ENCODE data around the gene EYA3.
"Not testable (repeated sequence)": the region's sequence is repeated elsewhere in the genome, so short reads cannot be mapped to it uniquely, and the experiment has no call there.

EYA3 gene

GRCh38 chr1:28028873-28029654 is 59.3 kb downstream of the EYA3 start:
- DNase-seq (ENCODE audit: low spot score) = no peak

- no peak for DNase-seq (ENCODE audit: low spot score)
Observed at GRCh38 chr1:28027660-28028059, 60.8 kb downstream of the EYA3 start.

- DNase-seq (ENCODE audit: low spot score) = no peak
Observed at GRCh38 chr1:28027238-28027637, 61.2 kb downstream of the EYA3 start.

- no peak for DNase-seq (ENCODE audit: low spot score)
Observed at GRCh38 chr1:28026329-28026728, 62.1 kb downstream of the EYA3 start.

DNA sequence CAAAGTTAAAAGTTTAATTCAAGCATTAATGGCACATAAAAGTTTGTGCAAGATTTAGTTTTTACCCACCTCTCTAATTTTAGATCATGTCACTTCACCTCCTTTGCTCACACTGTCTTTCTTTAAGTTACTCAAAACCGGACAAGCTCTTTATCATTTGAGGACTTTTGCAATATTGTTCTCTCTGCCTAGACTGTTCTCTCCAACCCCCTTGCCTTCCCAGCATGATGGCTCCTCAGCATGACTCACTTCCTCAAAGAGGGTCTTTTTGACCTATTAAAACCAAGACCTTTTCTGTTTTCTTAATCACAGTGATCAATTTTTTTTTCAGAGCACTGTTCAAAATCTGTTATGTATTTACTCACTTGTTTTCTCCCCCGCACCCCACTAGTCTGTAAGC is 67.3 kb downstream of the EYA3 start:
- no peak for DNase-seq (ENCODE audit: low spot score)

- DNase-seq (ENCODE audit: low spot score) = no peak
Observed at GRCh38 chr1:28010969-28011368, 77.4 kb downstream of the EYA3 start.

DNA sequence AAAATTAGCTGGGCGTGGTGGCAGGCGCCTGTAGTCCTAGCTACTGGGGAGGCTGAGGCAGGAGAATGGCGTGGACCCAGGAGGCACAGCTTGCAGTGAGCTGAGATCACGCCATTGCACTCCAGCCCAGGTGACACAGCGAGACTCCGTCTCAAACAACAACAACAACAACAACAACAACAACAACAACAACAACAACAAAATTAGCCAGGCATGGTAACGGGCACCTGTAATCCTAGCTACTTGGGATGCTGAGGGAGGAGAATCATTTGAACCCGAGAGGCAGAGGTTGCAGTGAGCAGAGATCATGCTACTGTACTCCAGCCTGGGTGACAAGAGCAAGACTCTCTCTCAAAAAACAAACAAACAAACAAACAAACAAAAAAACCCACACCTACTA is 85.3 kb downstream of the EYA3 start:
- not testable (repeated sequence) for DNase-seq (ENCODE audit: low spot score)

GRCh38 chr1:28002600-28002999 is 85.8 kb downstream of the EYA3 start:
- DNase-seq (ENCODE audit: low spot score) = no peak

- no peak for DNase-seq (ENCODE audit: low spot score)
Observed at GRCh38 chr1:27999055-27999454, 89.4 kb downstream of the EYA3 start.

- DNase-seq (ENCODE audit: low spot score) = not testable (repeated sequence)
Observed at GRCh38 chr1:27994526-27994925, 93.9 kb downstream of the EYA3 start.

GRCh38 chr1:27994060-27994459 is 94.3 kb downstream of the EYA3 start:
- no peak for DNase-seq (ENCODE audit: low spot score)

GRCh38 chr1:27993241-27993640 is 95.2 kb downstream of the EYA3 start:
- DNase-seq (ENCODE audit: low spot score) = no peak

DNA sequence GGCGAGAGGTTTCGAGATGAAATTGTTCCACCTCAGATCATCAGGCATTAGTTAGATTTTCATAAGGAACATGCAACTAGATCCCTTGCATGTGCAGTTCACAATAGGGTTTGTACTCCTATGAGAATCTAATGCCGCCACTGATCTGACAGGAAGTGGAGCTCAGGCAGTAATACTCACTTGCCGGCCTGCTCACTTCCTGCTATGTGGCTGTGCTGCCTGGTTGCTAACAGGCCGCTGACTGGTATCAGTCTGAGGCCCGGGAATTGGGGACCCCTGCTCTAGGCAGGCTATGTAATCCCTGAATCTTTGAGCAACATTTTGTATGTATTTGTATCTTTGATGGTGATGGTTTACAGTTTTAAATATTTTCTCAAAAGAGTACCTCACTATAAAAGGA is 96.1 kb downstream of the EYA3 start:
- no peak for DNase-seq (ENCODE audit: low spot score)

GRCh38 chr1:27990920-27991537 is 97.4 kb downstream of the EYA3 start:
- no peak for DNase-seq (ENCODE audit: low spot score)

- no peak for DNase-seq (ENCODE audit: low spot score)
Observed at GRCh38 chr1:27981145-27981544, 107.3 kb downstream of the EYA3 start.

- no peak for DNase-seq (ENCODE audit: low spot score)
Observed at GRCh38 chr1:27980216-27980845, 108.1 kb downstream of the EYA3 start.

DNA sequence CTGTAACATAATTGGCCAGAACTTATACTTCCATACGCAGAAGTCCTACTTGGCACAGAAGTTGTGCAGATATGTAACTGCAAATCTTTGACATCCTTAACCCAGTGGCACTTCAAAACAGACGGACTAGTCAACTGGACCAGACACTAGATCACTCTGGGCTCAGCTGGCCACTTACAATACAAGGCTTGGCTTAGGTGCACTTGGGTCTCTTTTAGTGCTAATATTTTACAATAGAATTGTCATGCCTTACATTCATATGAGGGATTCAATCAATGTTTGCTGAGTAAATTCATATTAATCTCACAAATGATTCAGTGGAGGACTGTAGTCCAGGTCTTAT is 108.6 kb downstream of the EYA3 start:
- no peak for DNase-seq (ENCODE audit: low spot score)

DNA sequence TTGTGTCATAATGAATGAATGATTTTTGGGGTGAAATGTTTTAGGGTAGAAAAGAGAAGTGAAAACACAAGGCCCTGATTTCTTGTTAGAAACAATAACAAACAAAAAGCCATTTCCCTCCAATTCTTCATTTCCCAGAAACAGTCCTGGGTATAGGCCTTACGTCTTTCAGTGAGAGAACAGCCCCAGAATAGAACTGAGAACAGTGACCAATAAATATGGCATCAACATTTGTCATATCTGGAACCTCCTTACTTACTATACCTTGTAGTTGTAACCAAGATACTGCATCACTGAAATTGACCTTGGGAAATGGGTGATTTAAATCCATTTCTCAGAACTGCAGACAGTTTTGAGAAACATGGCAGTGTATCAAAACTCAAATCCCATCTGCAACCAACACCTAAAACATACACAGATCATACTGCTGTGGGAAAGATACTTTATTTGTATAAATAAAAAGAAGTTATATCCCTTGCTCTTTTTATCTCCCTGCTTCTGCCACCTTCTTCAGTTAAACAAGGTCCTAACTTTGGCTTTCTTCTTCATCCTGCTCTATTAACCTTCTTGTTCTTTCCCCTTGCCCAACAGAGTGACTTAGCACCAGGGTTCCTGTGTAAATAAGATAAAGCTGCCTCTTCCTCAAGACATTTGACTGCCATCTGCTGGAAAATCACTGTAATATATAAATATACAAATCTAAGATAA is 109.1 kb downstream of the EYA3 start:
- peak; percentile 76 for DNase-seq (ENCODE audit: low spot score)

DNA sequence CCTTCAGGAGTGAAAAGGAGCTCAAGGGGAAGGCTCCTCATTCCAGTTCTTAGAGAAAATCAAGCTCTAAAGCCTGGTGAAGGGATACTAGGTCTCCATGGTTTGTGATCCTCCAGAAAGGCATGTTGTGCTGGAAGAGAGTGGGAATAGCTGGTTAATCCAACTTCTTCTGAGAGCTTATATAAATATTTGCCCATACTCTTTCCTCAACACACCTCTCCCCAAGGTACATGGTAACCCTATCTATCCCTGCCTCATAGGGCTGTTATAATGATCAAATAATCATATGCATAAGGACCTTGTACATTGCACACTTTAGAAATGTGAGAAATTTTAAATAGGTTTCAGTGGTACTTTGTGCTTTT is 114.0 kb downstream of the EYA3 start:
- DNase-seq (ENCODE audit: low spot score) = no peak

DNA sequence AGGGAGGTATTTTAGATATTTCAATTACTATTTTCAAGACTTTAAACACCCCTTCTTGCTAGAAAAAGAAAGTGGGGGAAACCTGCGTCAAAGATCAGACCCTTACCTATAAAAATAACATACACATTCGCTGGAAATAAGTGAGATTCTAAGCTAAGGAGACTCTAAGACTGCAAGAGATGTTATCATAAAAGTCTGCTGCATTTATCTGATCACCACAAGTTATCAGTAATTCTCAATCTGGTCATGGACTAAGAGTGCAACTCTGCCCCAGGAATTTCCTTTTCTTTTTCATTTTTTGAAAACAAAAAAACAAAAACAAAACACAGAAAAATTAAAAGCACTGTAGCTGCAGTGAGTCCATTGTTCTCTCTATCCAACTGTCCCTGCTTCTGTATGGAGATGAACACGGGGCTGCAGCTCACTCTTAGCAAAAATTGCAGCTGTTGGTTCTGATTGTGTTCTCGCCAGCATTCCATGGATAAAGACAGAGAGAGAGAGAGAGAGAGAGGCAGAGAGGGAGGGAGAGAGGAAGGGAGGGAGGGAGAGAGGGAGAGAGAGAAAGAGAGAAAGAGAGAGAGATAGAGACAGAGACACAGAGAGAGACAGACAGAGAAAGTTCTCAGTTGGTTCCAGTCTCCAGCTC is 114.5 kb downstream of the EYA3 start:
- DNase-seq (ENCODE audit: low spot score) = no peak

DNA sequence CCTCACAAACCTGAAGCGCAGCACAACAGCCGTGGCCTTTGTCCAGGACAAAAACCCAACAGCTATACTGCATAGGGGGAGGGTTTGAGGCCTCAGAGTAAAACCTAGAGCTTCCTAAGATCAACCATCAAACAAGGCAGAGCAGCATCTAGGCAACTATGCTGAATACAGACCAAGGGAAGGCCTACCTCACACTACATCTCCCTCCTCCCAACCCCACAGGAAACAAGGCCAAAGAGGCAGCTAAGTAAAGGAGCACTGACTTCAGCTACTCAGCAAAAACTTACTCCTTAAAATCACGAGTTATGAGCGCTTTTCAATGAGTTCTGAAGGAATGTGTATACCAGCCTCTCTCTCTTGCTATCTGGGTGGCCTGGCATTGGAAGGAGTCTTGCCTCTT is 116.3 kb downstream of the EYA3 start:
- no peak for DNase-seq (ENCODE audit: low spot score)

DNA sequence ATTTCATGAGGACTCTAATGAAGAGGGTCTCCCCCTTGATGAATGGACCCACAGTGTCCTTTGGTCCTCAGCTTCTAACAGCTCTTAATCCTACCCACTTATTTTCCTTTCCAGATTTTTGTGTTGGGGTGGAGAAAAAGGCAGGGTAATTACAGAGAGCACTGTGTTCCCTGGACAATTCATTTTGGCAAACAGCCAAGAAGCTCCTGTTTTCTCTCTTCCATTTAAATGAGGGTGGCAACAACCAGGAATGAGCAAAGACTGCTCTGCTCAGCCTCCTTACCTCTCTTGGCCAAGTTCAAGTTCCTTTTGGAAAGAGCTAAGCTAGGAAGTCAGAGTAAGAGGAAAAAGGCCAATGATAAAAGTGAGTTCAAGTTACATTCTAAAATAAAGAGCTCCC is 116.7 kb downstream of the EYA3 start:
- no peak for DNase-seq (ENCODE audit: low spot score)
